RWPE1 (cell line): ENCODE results near the gene LAMA3.
A peak's percentile ranks its signal among the peaks of the same experiment; 100 is the strongest.

Experiments
- CTCF ChIA-PET: fragments of 350-600 bp; sonication (Branson Sonifier 250); formaldehyde crosslinking; extraction: SDS; loops from one replicate; lab custom pipeline; 2021; lab: Yijun Ruan, JAX
- POLR2A ChIA-PET: fragments of 400-600 bp; formaldehyde crosslinking; extraction: SDS; loops from one replicate; lab custom pipeline; 2020; ENCODE audit warnings: antibody characterized with exemption; ENCODE audit not compliant: low non-redundant PET; lab: Yijun Ruan, JAX
- DNase-seq: peaks from one replicate; pipeline ENCODE4 v3.0.0; 2012; ENCODE audit warnings: low spot score
- H3K27ac ChIP-seq: fragments of 450-650 bp; 2 replicates; pipeline ENCODE4 v1.5.1; 2017
- TF ChIP-seq, protein P1 (sequence below): fragments of 450-650 bp; conservative IDR thresholded peaks from 2 replicates; pipeline ENCODE4 v1.5.1; 2017; ENCODE audit warnings: low read depth, mild to moderate bottlenecking

LAMA3 gene

DNA sequence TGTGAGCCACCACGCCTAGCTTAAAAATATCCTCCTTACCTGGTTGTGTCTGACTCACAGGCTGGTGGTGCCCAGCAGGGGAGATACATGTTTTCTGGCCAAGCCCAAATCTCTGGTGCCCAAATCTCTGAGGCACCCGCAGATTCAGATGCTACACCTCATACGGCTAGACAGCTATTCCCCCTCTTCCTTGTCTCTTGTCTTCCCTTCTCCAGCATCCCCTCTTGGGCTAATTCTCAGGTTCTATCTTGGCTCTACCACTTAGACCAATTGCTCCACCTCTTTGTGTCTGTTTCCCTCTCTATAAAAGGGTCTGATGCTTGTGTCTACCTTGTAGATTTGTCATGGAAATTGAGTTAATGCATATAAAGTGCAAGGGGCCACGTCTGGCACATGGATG lies 13.4 kb downstream of the LAMA3 start:
- no peak for DNase-seq
- TF ChIP-seq, protein P1, sequence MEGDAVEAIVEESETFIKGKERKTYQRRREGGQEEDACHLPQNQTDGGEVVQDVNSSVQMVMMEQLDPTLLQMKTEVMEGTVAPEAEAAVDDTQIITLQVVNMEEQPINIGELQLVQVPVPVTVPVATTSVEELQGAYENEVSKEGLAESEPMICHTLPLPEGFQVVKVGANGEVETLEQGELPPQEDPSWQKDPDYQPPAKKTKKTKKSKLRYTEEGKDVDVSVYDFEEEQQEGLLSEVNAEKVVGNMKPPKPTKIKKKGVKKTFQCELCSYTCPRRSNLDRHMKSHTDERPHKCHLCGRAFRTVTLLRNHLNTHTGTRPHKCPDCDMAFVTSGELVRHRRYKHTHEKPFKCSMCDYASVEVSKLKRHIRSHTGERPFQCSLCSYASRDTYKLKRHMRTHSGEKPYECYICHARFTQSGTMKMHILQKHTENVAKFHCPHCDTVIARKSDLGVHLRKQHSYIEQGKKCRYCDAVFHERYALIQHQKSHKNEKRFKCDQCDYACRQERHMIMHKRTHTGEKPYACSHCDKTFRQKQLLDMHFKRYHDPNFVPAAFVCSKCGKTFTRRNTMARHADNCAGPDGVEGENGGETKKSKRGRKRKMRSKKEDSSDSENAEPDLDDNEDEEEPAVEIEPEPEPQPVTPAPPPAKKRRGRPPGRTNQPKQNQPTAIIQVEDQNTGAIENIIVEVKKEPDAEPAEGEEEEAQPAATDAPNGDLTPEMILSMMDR, result no peak
- ChIA-PET POLR2A (no interaction called here), CTCF (interaction anchor here (0.6 to 2.7 kb wide), 7 partner anchors 20 to 160 kb away, joined by 3 to 14 read pairs (median 4); no protein-coding TSS in a partner anchor)
- 0 out of 2 replicates have a peak overlapping the region, but pooled peaks have one; percentile 9 for H3K27ac ChIP-seq

DNA sequence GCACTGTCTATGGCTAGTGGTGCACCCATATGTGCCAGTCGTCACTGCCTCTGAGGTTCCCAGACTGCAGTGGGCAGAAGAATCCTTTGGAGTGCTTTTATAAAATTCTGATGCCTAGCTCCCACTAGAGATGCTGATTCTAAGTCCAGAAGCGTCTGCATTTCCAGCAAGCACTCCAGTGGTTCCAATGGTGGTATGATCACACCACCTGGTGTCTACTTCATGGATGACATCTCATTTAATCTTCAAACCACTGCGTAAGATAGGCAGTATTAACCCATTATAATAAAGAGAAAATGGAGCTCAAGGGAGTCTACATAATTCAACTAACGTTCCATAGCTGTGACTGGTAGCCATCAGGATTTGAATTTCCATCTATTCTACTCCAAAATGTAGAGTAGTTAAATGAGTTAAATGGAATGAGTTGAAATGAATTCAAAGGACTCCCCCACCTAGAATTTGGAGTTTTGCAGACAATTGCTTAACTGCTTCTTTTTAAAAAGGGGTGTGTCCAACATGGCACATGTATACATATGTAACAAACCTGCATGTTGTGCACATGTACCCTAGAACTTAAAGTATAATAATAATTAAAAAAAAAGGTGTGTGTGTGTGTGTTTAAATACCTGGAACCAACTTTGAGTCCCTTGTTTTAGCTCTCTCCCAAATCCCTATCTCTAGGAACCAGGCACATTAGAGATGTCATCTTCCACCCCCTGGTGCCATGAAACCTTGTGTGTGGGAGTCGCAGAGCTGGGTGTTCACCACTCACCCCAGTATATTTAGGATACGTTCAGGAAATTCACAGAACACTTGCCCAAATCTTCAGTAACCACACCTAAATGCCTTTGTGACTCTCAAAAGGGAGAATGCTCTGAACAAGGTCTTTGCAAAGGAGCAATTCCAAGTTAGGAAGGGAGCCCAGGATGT lies 14.1 kb downstream of the LAMA3 start:
- TF ChIP-seq, protein P1, result peak; percentile 58
- H3K27ac ChIP-seq, result no peak overlapping the region
- ChIA-PET CTCF (interaction anchor here (0.5 to 2.7 kb wide), 9 partner anchors 15 to 160 kb away, joined by 3 to 14 read pairs (median 4); no protein-coding TSS in a partner anchor), POLR2A (no interaction called here)
- peak; percentile 42 for DNase-seq

DNA sequence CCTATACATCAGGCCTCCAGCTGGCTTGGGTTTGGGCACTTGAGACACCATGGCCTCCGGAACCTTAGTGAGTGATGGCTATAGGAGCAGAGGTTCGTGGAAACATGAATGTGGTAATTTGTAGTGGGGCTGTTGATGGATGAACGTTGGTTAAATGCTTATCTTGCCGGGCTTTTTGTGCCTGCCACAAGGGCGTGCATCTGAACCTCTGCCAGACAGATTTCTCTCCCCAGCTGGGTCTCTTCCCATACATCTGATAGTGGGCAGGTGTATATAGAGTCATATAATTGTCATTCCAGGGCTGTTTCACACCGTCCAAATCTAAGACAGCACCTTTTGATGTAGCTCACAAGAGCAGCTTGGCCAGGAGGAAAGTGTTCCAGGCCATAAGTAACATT lies 14.7 kb downstream of the LAMA3 start:
- POLR2A ChIA-PET, result no interaction called here
- no peak for DNase-seq
- TF ChIP-seq, protein P1, result no peak
- CTCF ChIA-PET, result interaction anchor here (1.1 to 2.7 kb wide), 4 partner anchors 78 to 106 kb away, joined by 3 to 14 read pairs (median 6); no protein-coding TSS in a partner anchor
- H3K27ac ChIP-seq, result no peak overlapping the region

DNA sequence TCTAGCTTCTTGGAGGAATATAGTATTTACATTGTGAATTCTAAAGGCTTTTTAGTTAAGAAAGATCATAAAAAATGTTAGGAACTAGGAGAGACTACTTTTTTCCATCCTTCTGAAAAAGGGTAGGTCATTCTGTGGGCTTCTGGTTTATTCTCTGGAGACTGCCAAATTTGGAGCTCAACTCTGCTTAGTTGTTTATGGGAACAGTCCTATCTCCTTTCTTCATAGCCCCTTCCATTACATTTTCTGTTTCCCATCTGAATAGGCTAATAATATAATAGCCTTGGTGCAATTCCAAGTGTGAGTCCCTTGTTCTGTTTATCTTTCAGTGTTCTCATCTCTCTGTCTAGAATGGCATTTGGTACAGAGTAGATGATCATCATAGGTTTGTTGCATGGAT lies 15.6 kb downstream of the LAMA3 start:
- ChIA-PET POLR2A (no interaction called here), CTCF (interaction anchor here (1.1 kb wide), 1 partner anchor 83 kb away, joined by 3 read pairs; no protein-coding TSS in a partner anchor)
- TF ChIP-seq, protein P1, result no peak
- DNase-seq, result no peak
- no peak overlapping the region for H3K27ac ChIP-seq

DNA sequence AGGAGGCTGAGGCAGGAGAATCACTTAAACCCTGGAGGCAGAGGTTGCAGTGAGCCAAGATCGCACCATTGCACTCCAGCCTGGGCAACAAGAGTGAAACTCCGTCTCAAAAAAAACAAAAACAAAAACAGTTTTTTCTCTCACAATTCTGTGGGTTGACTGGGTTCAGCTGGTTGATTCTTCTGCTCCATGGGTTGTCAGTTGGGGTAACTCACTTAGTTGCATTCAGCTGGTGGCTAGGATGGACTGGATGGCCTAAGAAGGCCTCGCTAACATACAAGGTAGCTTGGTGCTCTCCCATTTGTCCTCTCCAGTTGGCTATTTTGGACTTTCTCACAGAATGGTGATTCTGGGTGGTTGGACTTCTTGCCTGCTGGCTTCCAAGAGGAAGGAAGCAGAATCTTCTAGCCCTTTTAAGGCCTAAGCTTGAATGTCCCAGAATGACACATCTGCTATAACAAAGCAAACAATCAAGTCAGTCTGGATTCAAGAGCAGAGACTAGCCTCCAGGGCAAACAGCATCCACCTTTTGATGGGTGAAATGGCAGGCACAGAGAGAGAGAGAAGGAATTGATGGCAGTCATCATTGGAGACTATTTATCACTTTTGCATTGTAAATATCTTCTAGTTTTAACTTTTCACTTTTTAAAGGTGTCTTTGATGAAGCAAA lies 17.9 kb downstream of the LAMA3 start:
- H3K27ac ChIP-seq, result no peak overlapping the region
- TF ChIP-seq, protein P1, result no peak

DNA sequence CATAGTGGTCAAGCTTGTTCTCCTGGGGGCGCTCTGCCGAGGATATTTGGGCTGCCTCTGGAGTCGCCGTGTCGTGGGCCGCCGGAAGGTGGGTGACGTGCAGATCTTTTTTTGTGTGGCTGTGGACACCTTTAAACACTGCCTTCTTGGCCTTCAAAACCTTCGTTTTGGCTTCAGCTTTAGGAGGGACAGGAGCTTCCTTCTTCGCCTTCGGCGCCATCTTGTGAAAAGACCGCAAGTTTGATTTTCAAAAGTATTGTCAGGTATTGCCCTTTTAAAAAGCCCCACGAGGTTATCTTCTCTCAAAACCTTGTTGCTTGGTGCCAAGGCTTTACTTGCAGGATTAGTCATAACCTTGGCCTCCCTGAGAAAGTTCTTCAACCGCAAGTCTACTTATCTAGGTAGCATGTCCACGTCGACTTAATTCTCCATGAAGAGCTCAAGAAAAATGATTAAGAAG lies 20.8 kb downstream of the LAMA3 start:
- CTCF ChIA-PET, result no interaction called here
- POLR2A ChIA-PET, result no interaction called here
- TF ChIP-seq, protein P1, result no peak
- no peak overlapping the region for H3K27ac ChIP-seq
- no peak for DNase-seq

More for the DNA sequence above, 17.9 kb downstream of the LAMA3 start:
- CTCF ChIA-PET, result no interaction called here
- no peak for DNase-seq
- POLR2A ChIA-PET, result no interaction called here
